GM19043 (cell line): Measurements from ENCODE around the gene OBP2A.
"Not testable (repeated sequence)": the region's sequence is repeated elsewhere in the genome, so short reads cannot be mapped to it uniquely, and the experiment has no call there.

Experiments used
- ATAC-seq: cut with Tn5 transposase; IDR thresholded peaks from one replicate; pipeline ENCODE4 v1.9.1; 2021; ENCODE audit warnings: low read depth; ENCODE audit not compliant: unreplicated experiment

OBP2A gene

DNA sequence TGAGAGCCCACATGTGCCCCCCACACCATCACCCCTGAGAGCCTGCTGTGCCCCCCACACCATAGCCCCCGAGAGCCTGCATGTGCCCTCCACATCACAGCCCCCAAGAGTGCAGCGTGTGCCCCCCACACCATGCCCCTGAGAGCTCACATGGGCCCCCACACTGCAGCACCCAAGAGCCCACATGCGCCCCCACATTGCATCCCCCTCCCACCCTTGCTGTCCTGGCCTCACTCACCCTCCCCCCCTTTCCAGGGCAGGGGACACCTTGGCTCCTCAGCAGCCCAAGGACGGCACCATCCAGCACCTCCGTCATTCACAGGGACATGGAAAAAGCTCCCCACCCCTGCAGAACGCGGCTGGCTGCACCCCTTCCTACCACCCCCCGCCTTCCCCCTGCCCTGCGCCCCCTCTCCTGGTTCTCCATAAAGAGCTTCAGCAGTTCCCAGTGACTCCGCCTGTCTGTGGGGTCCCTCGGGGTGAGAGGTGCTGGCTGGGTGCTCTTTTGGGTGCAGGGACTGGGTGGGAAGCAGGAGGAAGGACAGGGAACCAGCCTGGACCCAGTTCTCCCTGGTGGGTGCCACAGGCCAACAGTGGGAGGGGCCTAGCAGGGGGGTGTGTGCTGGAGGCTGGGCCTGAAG, 19.7 kb upstream of the OBP2A start:
- ATAC-seq: no peak

- no peak for ATAC-seq
These were observed 19.0 kb upstream of the OBP2A start for GRCh38 chr9:135526730-135527571.

DNA sequence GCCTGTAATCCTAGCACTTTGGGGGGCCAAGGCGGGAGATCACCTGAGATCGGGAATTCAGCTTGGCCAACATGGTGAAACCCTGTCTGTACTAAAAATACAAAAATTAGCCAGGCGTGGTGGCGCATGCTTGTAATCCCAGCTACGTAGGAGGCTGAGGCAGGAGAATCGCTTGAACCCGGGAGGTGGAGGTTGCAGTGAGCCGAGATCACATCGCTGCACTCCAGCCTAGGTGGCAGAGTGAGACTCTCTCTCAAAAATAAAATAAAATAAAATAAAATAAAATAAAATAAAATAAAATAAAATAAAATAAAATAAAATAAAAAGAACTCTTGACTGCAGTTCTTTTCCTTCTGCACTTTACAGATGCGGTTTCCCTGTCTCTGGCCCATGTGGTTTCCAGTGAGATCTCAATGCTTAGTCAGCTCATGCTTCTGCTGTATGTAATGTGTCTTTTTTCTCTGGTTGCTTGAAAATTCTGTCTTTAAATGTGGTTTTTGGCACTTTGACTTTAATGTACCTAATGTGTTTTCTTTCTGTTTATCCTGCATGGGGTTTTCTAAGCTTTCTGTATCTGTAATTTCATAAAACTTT, 17.0 kb upstream of the OBP2A start:
- ATAC-seq: not testable (repeated sequence)

GRCh38 chr9:135530146-135530545, 15.8 kb upstream of the OBP2A start:
- no peak for ATAC-seq

DNA sequence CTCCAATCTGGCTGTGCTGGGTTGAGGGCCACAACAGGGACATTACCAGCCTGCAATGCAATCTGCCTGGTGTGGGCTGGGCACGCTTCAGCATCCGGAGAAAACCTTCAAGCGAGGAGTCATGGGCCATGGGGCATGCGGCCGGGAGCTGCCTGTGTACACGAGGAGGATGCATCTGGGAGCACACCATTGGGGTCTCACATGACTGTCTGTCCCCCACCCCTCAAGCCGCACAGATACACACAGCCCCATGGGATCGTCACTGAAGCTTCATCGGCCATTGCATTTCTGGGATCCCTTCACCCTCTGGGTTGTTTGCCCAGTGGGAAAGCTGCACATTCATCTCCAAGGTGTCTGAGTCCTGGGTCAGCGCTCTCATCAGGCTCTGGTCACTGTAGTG, 14.8 kb upstream of the OBP2A start:
- no peak for ATAC-seq

- ATAC-seq: no peak
These were observed 12.8 kb upstream of the OBP2A start for GRCh38 chr9:135533113-135533512.

DNA sequence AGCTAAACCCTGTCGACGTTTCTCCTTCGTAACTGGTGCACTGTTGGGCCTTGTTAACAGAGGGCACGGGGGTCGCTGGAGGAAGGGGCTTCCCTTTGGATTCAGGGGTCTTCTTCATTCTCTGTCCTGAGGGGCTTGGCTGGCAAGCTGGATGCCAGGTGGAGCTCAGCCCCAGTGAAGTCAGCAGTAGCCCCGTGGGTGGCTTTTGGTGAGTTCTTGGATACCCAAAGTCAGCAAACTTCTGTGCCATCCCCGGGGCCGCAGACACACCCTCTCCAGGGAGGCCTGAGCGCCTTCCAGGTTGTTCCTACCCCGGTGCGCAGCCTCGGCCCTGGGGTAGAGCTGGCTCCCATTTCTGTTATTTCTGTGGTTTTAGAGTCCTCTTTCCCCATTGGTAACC, 12.3 kb upstream of the OBP2A start:
- ATAC-seq: no peak

- not testable (repeated sequence) for ATAC-seq
These were observed 11.7 kb upstream of the OBP2A start for GRCh38 chr9:135534192-135534711.

GRCh38 chr9:135534826-135535225, 11.1 kb upstream of the OBP2A start:
- not testable (repeated sequence) for ATAC-seq

- ATAC-seq: not testable (repeated sequence)
These were observed 10.3 kb upstream of the OBP2A start for GRCh38 chr9:135535631-135536030.

- ATAC-seq: no peak
These were observed 9.7 kb upstream of the OBP2A start for GRCh38 chr9:135536216-135536615.

- not testable (repeated sequence) for ATAC-seq
These were observed 2.5 kb upstream of the OBP2A start for GRCh38 chr9:135543262-135543894.

DNA sequence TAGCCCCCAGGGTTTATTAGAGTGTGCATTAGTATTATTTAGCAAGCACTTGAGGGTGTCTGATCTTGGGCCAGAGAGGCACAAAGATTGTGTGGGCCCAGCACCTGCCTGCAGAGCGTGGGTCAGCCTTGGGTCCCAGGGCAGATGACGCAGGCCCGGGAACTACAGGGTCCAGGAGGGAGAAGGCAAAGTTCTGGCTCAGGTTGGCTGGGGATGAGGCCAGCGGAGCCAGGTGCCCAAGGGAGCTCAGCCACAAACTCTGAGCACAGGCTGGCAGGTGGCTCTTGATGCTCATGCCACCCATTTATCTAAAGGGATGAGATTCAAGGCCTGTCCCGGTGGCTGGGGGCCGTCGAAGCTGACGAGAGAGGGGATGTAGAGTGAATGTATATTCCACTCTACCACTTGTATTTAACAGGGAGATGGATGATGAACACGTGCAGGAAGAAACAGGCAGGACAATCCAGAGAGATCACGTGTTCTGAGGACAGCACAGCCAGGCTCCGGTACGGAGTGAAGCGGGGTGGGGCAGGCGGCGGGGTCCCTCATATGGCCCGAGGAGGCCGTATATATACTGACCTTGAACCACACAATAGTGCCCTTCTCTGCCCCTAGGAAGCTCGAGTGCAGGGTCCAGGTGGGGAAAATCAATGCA, 818 bp upstream of the OBP2A start:
- ATAC-seq: no peak

DNA sequence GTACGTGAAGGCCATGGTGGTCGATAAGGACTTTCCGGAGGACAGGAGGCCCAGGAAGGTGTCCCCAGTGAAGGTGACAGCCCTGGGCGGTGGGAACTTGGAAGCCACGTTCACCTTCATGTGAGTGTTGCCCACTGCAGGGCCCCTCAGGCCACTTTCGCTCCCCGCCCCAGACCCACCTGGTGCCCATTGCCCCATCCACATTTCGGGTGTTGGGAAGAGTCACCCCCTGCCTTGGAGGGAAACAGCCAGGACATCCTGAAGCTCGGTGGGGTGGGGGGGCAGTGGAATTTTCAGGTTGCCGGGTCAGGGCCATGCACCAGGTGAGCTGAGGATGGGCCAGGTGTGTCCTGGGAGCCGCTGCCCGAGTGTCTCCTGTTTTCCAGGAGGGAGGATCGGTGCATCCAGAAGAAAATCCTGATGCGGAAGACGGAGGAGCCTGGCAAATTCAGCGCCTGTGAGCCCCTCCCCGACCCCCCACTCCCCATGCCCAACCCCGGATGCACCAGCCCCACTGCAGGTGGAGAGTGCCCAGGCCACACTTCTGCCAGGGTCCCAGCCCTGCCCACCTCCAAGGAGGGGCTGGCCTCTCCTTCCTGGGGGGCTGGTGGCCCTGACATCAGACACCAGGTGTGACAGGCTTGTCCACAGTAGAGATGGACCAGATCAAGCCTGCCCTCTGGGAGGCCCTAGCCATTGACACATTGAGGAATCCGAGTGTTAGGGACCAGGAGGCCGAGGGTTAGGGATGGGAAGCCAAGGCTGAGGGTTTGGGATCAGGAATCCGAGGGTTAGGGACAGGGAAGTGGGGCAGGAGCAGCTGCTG, 1.1 kb downstream of the OBP2A start:
- ATAC-seq: not testable (repeated sequence)

DNA sequence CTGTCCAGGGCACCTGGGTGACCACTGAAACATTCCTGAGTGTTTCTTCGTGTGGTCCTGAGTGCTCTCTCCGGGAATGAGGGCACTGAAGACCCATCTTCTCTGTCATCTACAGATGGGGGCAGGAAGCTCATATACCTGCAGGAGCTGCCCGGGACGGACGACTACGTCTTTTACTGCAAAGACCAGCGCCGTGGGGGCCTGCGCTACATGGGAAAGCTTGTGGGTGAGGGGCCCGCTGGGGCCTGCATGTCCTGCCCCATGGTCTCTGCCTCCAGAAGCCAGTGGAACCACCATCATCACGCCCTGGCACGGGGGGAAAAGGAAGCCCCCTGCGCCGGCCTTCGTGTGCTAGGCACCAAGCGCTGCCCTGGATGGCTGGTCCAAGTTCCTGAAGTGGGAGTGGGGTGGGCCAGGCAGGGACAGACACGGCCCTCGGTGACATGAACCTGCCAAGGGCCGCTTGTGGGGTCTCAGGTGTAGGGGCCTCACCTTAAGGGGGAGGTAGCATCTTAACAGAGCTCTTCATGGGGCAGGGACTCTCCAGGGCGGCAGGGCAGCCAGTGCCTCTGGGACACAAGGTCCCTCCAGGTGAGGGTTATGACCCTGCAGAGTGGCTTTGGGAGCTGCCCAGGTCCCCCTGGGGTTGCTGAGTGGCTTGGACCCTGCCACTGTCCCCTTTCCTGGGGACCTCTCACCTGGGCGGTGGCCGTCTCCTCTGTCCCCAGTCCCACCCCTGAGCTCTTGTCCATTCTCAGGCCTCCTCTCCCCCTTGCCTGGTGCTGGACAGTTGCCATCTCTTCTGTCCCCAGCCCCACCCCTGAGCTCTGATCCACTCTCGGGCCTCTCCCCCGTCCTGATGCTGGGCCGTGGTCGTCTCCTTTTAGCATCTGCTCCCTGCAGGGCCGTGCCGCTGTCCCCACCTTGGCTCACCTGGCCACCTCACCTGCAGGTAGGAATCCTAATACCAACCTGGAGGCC, 2.1 kb downstream of the OBP2A start:
- ATAC-seq: no peak

DNA sequence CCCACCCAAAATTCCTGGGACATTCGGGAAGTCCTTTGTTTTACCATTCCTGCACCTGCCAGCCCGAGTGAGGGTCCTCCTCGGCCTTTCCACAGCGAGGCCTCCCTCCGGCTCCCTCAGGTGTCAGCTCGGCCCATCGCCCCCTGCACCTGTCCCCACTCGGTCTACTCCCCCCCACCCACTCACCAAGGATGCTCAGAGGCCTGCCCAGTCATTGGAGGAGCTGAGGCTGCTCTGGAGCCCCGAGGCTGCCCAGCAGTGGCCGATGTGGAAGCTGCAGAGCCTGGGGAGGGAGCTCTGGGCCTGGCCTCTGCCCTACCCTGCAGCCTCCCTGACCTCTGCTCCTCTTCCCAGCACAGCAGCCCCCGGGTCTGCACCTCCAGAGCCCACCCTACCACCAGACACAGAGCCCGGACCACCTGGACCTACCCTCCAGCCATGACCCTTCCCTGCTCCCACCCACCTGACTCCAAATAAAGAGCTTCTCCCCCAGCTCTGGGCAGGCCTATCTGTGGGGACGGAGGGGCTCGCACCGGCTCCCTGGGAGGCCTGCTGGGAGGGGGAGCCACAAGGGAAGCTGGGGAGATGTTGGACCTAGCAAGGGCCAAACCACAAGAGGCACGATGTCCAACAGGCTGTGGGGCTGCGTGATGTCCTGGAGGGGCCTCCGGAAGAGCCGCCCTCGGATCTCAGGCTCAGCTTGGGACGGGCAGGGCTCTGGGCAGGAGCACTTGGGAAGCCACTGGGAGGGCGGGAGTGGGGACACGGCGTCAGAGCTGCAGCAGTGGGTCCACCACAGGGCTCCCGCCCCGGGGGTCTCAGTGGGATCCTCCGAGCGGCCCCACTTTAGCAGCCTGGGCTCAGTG, 3.8 kb downstream of the OBP2A start:
- not testable (repeated sequence) for ATAC-seq

DNA sequence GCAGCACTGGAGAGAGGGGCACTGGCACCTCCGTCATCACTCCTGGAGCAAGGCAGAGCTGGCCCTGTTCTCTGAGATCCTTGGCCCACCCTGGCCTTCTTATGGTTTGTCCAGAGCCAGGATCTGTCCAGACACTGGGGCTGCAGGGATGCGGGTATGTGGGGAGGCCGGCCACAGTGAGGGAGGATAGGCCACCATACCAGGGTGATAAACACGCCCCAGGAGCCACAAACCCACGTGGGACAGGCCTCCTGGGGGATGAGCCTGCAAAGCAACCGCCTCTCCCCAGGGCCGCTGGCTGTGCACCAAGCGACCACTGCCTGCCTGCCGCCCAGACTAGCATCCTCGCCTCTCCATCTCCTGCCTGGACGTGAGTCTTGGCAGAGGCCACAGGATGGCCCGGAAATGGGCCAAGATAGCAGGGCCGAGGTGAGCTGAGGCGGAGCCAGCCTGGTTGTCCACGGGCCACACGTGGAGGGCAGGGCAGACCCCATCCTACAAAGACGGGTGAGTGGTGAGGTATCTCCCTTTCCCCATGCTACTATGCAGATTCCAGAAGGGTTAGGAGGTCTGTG, 4.5 kb downstream of the OBP2A start:
- no peak for ATAC-seq
